HG02588 (cell line): Measurements from ENCODE around the gene TMEM192.
"Not testable (repeated sequence)": the region's sequence is repeated elsewhere in the genome, so short reads cannot be mapped to it uniquely, and the experiment has no call there.

ENCODE experiments used
- ATAC-seq: cut with Tn5 transposase; IDR thresholded peaks from one replicate; pipeline ENCODE4 v1.9.1; 2021; ENCODE audit warnings: mild to moderate bottlenecking, moderate library complexity; ENCODE audit not compliant: unreplicated experiment

The TMEM192 gene

DNA sequence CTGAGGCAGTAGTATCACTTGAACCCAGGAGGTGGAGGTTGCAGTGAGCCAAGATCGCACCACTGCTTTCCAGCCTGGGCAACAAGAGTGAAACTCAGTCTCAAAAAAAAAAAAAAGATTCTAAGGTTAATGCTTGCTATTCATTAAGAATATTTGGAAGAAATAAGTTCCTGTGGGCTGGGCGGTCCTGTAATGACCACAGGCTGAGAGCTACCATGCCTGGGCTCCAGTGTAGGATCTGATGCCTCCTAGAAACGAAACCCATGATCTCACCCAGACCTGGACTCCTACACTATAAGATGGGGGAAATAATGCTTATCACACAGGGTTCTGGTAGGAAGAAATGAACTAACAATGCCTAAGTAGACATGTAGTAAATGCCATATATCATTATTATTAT lies 17.8 kb downstream of the TMEM192 start:
- ATAC-seq = no peak

DNA sequence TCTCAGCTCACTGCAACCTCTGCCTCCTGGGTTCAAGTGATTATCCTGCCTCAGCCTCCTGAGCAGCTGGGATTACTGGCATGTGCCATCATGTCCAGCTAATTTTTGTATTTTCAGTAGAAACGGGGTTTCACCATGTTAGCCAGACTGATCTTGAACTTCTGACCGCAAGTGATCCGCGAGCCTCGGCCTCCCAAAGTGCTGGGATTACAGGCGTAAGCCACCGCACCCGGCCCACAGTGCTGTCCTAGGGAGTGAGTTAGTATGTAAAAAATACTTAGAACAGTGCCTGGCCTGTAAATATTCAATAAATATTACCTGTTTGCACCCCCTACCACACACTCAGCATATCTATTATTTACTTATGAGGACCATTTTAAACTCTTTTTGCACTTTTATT lies 20.5 kb downstream of the TMEM192 start:
- not testable (repeated sequence) for ATAC-seq

DNA sequence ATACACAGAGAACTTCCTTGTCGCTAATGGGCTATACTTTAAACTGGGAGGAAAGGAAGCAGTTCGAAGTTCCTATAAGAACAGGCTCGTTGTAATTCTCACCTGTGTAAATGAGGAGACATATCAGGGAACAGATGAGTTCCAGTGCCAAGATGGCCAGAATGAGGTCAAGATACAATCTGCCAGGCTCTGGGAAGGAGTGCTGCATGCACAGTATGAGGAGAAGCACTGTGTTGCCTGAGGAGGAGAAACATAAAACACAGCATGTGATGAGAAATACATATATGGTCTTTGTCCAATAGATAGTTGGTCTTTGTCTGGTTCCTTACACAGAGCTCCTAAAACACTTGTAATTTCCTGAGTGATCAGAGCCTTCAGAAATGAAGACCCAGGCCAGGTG lies 24.3 kb downstream of the TMEM192 start:
- no peak for ATAC-seq

DNA sequence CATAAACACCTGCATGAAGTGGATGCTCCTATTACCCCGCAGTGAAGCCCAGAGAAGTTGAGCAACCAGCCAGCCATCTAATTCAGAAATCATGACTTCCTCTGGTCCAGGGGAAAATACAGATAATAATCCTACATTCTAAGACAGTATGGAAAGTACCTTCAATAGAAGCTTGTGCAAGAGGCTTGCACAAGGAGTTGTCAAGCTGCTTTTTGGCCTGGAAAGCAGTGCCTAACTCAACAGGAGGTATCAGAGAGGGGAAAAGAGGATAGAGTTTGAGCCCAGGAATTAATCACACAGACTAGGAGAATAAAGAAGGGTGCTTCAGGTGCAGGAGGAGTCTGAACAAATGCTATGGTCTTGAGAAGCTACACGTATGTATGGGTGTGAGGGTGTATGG lies 26.7 kb downstream of the TMEM192 start:
- no peak for ATAC-seq

DNA sequence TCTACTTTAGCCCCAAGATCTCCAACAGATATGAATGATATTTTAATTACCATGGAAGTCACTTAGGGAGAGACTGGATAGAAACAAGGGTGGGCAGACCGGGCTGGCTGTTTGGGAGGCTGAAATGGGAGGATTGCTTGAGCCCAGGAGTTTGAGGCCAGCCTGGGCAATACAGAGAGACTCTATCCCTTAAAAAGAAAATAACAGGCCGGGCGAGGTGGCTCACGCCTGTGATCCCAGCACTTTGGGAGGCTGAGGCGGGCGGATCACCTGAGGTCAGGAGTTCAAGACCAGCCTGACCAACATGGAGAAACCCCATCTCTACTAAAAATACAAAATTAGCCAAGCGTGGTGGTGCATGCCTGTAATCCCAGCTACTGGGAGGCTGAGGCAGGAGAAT lies 27.9 kb downstream of the TMEM192 start:
- ATAC-seq = not testable (repeated sequence)

DNA sequence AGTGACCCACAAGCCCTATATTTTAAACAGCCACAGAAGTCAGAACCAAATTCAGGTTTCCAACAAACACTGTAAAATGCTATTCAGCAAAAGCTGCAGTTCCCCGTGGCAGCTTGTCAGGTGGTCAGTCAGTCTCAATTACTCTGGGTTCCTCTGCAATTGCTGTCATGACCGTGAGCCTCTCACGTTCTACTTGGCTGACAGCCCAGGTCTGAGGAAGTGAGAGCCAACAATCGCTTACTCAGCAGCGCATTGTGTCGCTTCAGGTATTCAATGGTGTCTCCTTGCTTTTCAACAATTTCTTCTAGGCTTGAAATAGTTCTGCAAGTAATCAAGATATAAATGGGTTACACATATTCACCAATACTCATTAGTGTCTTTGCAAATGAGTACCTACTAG lies 33.2 kb downstream of the TMEM192 start:
- no peak for ATAC-seq

DNA sequence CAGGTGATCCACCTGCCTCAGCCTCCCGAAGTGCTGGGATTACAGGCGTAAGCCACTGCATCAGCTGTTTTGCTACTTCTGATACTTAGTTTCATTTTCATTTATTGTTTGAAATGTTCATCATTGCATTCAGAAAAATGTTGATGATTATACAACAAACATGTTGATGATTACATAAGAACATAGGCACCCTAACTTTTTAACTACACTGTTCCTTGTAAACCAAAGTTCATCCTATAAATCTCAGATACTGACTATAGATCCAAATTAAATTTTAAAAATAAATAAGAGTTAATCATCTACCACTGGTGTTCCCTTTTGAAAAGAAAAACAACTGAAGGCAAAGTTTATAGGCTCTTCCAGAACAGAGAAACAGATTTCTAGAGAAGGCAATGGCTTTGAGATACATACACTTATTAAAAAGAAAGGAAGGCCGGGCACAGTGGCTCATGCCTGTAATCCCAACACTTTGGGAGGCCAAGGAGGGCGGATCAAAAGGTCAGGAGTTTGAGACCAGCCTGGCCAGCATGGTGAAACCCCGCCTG lies 35.6 kb downstream of the TMEM192 start:
- ATAC-seq = no peak

DNA sequence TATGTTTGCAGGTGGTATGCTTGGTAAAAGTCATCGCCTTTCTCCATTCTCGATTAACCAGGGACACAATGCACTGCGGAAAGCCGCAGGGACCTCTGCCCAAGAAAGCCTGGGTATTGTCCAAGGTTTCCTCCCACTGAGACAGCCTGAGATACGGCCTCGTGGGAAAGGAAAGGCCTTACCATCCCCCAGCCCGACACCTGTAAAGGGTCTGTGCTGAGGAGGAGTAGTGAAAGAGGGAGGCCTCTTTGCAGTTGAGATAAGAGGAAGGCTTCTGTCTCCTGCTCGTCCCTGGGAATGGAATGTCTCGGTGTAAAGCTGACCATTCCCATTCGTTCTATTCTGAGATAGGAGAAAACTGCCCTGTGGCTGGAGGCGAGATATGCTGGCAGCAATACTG lies 39.3 kb downstream of the TMEM192 start:
- ATAC-seq = not testable (repeated sequence)

DNA sequence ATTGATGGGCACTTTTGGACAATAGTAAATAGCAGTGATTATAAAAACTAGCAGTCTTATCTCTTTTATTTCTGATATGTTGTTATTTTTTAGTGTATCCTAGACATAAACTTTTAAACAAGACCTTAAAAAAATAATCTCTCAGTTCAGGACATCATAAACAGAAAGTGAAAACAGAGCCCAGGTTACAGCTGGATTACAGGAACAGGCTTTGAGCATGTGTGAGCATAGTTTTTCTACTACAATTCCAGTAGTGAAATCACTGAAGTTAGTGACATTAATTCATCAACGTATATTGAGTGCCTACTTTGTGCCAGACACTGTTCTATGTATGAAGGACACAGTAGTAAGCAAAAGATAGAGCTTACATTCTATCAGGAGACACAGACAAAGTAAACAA lies 42.1 kb downstream of the TMEM192 start:
- no peak for ATAC-seq

DNA sequence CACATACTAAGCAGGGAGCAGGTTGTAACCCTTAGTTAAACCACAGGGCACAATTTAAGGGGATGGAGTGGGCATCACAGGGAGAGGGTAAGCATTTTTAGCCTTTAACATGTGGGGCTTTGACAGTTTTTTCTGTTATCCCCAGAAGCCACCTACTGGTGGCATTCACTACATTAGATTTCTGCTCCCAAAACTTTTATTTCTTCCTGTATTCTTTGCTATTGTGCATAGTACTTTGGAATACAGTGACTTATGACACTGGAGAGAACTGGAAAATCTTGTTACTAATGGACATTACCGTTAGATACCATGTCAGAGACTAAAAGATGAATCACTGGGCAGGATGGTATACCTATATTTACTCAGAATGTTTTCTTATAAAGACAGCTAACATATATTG lies 51.7 kb downstream of the TMEM192 start:
- no peak for ATAC-seq

DNA sequence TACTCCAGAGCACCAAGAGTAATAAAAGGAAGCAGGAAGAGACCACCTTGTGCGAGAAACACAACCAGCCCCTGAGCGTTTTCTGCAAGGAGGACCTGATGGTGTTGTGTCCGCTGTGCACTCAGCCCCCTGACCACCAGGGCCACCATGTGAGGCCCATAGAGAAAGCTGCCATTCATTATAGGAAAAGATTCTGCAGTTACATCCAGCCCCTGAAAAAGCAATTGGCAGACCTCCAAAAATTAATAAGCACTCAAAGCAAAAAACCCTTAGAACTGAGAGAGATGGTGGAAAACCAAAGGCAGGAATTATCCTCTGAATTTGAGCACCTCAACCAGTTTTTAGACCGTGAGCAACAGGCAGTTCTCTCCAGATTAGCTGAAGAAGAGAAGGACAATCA lies 53.3 kb downstream of the TMEM192 start:
- ATAC-seq = no peak

DNA sequence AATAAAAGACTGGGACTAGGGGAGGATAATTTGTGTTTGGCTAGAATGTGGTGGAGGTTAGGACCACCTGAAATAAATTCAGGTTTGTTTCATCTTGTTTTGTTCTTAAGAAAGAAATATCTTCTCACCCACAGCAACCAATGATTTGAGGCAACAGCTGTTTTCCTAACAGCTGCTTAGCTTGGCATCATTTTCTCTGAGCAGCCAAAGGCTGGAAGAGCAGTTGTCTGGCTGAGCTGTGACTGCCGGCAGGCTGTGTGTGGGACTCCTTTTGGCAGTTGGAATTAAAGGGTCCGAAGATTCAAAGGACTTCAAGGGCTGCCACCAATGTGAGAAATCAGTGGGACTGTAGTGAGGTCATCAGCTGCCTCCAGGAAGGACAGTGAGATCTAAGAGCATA lies 54.0 kb downstream of the TMEM192 start:
- no peak for ATAC-seq

DNA sequence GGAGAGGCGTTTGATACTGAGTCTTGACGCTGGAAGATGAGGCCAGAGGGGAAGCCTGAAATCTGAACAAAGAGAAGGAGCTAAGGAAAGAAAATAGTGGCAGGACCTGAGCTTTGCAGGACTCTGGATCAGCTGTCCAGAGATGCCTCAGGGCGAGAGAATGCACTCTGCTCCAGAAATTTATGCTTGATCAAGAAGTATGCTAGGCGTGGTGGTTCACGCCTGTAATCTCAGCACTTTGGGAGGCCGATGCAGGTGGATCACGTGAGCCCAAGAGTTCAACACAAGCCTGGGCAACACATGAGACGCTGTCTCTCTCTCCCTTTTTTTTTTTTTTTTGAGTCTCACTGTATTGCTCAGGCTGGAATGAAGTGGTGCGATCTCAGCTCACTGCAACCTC lies 57.1 kb downstream of the TMEM192 start:
- ATAC-seq = no peak

DNA sequence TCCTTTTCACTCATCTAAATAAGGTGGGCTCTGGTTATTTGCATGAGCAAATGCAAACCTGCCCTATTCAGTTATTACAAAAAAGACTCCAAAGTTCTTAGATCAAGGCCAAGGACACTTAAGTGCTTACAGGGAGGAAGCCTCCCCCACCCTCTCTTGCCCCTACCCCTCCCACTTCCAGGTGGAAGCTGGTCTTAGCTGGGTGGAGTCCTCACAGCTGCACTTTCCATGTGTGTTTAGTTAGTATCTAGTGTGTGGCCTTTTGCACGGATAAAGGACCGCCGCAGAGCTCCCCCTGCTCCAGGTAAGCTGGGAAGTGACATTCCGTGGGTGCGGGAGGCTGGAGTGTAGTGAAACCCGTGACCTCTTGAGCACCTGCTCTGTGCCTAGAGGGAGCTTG lies 59.0 kb downstream of the TMEM192 start, which contains the start of gene TRIM75:
TSS of gene TRIM75 (plus strand) at position 222 of the 400 bp plus-strand sequence. CDS start 5,282 bp downstream, outside the sequence.
- no peak for ATAC-seq

DNA sequence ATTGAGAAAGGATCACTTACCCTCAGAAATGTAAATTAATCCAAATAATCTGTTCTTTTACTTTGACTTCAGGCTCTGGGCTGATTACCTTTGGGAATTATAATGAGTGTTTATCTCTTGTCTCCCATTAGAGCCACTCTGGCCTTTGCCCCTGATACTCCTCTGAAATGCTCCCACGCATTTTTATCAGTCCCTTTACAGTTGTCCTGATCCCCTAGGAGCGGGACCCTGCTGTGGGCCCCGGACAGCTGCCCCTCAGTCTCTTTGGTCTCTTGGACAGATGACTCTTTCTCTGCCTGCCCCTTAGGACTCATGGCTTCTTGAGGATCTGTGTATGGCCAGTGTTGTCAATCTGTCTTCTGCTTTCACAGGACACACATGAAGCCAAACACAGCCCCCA lies 60.0 kb downstream of the TMEM192 start:
- ATAC-seq = no peak

DNA sequence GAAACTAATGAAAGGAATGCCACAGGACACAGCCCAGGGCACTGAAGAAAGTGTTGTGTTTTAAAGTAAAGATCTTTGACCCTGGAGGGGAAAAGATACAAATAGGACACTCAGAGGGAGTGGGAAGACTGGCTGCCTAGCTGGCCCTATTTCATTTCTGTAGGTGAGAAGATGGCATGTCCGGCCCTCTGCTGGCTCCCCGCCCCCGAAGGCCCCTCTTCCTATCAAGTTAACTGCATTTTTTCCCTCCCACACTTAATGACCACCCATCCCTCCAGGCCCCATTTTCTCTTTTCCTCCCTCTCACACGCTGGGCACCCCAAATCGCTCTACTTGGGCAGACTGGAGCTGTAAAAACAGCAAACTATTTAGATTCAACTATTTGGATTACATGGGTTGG lies 64.5 kb downstream of the TMEM192 start:
- ATAC-seq = no peak

DNA sequence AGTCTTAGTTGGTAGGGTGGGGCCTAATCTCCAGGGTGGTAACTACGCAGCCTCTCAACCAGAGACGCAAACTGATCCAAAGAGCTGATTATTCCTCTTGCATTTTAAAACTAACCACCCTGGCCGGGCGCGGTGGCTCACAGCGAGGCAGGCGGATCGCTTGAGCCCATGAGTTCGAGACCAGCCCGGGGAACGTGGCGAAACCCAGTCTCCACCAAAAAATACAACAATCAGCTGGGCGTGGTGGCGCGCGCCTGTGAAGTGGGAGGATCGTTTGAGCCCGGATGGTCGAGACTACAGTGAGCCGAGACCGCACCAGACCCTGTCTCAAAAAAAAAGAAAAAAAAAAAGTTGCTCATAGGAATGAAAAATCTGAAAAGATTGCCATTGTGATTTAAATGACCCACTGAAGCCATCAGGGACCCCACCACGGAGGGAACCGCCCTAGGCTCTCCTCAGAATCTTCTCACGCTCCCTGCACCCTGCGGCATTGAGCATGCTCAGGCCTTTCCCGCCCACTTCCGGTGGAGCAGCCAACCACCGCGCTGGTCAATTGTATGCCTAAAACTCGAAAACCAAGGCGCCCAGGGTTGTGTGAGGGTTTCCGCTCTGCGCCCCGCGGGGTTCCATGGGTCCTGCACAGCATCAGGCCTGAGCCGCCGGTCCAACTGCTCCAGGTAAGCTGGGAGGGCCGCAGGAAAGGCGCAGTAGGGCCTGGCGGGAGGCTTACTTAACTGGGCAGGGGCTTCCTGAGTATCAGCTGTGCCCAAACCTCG lies 81.0 kb downstream of the TMEM192 start, which contains the start of gene TRIM60:
TSS of gene TRIM60 (plus strand) at position 564 of the 776 bp plus-strand sequence. CDS start 8,074 bp downstream, outside the sequence.
- no peak for ATAC-seq

DNA sequence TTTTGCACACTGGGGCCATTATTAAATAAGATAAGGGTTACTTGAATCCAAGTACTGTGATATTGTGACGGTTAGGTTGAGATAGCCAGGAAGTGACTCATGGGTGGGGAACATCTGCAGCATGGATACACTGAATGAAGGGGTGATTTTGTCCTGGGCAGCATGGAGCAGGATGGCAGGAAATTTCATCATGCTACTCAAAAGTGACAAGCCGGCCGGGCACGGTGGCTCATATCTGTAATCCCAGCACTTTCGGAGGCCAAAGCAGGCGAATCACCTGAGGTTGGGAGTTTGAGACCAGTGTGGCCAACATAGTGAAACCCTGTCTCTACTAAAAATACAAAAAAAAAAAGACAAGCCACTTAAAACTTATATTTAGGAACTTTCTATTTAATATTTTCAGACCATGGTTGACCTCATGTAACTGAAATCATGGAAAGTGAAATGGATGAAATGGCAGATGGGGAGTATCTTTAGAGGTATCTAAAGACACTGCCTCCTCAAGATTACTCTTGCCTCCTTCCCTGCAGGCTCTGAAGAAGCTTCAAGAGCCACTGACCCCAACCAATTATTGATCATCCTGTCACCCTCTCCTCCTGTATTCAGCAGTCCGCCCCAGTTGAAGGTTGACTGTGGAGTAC lies 84.8 kb downstream of the TMEM192 start:
- ATAC-seq = no peak

DNA sequence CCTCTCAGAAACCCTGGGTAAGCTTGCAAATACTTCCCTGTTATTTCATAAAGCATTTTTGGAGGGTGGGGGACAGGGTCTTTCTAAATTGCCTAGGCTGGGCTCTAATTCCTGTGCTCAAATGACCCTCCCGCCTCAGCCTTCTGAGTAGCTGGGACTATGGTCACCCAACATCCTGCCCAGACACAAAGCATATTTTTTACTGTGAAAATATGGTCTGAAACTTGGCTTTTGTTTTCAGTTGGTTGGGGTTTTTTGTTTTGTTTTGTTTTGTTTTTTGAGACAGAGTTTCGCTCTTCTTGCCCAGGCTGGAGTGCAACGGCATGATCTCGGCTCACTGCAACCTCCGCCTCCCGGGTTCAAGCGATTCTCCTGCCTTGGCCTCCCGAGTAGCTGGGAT lies 86.9 kb downstream of the TMEM192 start:
- ATAC-seq = not testable (repeated sequence)
